Tibial nerve (tissue), 3 donors: Measurements from ENCODE around the gene DDB1.

ENCODE experiments used
- EP300 ChIP-seq, 2 donors: sonication (generic); formaldehyde crosslinking; IDR thresholded peaks; one replicate each; pipeline ENCODE4 v1.6.1; 2017; ENCODE audit warnings: antibody characterized with exemption in 2 of 2, mild to moderate bottlenecking in 1 of 2
- POLR2A ChIP-seq, 2 donors: fragments of 450-650 bp; IDR thresholded peaks; one replicate each; pipeline ENCODE4 v1.6.1; 2017; ENCODE audit warnings: antibody characterized with exemption in 2 of 2, mild to moderate bottlenecking in 2 of 2, moderate library complexity in 2 of 2

DNA sequence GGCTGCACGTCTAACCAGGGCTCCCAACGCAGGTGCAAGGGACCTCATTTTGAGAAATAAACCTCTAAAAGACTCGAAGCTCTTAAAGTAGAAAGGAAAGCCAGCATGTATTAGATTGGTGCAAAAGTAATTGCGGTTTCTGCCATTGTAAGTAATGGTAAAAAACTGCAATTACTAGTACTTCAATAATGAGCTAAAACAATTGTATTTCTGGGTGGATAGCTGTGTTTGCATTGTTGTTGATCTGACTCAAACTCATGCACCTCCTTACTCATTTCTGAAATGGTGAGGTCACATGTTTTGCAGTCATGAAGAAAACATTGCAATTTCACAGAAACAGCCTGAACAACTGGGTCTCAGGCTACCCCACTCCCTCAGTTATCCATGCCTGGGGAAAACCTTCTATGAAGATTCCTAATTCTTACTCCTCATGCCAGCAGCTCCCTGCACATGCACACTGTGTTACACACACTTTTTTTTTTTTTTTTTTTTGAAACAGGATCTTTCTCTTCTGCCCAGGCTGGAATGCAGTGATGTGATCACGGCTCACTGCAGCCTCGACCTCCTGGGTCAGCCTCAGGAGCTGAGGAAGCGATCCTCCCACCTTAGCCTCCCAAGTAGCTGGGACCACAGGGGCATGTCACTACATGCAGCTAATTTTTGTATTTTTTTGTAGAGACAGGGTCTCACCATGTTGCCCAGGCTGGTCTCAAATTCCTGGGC lies 62.4 kb downstream of the DDB1 start:
- TF ChIP-seq POLR2A (IDR thresholded peaks at IDR 0.05) (no peak), EP300 (IDR thresholded peaks at IDR 0.05) (no peak)
